Cerebellar nuclear complex (tissue), 1 donor: Measurements from ENCODE around the gene NXNL1.
"Not testable (repeated sequence)": the region's sequence is repeated elsewhere in the genome, so short reads cannot be mapped to it uniquely, and the experiment has no call there.

Experiments
- DNase-seq, 2 experiments: peaks; one replicate each; lab custom pipeline; 2025; lab: John Stamatoyannopoulos, UW

NXNL1 gene, protein sequence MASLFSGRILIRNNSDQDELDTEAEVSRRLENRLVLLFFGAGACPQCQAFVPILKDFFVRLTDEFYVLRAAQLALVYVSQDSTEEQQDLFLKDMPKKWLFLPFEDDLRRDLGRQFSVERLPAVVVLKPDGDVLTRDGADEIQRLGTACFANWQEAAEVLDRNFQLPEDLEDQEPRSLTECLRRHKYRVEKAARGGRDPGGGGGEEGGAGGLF

DNA sequence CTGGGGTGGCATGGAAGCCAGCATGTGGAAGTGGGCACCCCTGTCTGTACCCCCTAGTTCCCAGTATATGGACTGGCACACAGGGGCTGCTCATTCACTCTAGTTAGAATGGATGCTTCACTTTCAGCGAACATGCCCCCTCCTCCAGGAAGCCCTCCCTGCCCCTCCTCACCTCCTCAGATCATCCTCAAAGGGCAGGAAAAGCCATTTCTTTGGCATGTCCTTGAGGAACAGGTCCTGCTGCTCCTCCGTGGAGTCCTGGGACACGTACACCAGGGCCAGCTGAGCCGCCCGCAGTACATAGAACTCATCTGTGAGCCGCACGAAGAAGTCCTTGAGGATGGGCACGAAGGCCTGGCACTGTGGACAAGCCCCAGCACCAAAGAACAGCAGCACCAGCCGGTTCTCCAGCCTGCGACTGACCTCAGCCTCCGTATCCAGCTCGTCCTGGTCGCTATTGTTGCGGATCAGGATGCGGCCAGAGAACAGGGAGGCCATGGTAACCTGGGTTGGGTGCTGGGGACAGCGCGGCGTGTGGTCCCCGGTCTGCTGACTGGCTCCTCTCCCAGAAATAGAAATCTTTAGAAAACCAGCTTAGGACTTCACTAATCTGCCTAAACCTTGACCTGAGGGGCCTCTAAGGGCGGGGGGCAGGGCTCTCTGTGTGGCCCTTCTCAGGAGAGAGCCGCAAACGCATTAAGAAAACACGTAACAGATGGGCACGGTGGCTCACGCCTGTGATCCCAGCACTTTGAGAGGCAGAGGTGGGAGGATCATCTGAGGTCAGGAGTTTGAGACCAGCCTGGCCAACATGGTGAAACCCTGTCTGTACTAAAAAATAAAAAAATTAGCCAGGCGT lies at the start of gene NXNL1:
Gene NXNL1 (minus strand): TSS at position 555 of the 859 bp plus-strand sequence. CDS start 57 bp downstream, at position 498.
- no peak for DNase-seq

DNA sequence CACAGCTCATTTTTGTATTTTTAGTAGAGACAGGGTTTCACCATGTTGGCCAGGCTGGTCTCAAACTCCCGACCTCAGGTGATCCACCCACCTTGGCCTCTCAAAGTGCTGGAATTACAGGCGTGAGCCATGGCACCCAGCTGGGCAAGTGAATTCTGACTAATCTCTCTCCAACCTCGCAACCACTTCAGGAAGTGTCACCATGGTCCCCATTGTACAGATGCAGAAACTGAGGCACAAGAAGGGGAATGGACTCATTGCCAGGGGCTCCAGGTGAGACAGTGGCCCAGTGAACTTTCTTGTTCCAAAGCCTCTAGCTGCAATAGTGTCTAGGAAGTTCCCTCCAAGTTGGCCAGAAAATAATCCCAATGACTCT lies 47.8 kb upstream of the NXNL1 start:
- DNase-seq = not testable (repeated sequence)

DNA sequence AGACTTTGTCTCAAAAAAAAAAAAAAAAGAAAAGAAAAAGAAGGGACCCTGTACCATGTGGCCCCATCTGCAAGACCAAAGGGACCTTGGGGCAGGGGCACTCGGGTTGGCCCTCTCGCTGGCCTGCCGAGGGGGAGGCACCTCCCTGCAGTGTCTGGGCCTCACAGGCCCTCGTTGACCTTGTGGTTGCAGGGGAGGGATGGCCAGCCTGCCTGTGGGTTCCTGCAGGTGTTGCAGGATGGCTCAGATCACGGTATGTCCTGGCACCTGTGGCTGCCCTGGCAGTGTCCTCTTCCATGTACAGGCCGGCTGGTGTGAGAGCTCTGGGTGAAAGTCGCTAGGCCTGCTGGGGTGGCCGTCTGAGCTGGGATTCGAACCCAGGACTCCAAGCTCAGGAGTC lies 46.0 kb upstream of the NXNL1 start:
- DNase-seq = no peak

DNA sequence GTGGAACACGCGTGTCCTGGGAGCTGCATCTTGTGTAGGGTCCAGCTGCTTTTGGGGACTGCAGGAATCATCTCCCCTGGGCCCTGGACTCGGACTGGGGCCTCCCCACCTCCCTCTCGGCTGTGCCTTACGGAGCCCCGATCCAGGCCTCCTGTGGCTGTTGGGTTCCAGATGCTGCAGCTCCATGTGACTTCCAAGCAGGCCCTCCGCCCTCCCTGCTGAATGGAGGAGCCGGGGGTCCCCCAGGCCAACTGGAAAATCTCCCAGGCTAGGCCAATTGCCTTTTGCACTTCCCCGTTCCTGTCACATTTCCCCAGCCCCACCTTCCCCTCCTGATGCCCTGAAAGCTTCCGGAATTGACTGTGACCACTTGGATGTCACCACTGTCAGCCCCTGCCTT lies 44.5 kb upstream of the NXNL1 start:
- no peak for DNase-seq

DNA sequence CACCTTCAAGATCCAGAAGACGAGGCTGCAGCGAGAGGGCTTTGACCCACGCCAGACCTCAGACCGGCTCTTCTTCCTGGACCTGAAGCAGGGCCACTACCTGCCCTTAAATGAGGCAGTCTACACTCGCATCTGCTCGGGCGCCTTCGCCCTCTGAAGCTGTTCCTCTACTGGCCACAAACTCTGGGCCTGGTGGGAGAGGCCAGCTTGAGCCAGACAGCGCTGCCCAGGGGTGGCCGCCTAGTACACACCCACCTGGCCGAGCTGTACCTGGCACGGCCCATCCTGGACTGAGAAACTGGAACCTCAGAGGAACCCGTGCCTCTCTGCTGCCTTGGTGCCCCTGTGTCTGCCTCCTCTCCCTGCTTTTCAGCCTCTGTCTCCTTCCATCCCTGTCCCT lies 43.7 kb upstream of the NXNL1 start:
- DNase-seq = no peak

DNA sequence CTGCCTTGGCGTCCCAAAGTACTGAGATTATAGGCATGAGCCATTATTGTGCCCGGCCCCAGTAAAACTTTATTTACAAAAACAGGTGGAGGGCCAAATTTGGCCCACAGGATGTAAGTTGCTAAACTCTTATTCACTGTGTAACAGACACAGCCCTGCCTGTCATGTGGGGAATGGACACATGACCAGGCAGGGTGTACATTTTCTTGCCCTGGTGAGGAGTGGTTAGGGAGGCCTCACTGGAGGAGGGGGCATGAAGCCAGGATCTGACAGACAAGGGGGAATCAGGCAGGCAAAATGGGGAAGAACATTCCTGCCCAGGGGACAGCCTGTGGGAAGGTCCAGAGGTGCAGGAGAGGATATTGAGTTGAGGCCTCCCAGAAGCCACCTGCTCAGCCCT lies 43.3 kb upstream of the NXNL1 start:
- no peak for DNase-seq

DNA sequence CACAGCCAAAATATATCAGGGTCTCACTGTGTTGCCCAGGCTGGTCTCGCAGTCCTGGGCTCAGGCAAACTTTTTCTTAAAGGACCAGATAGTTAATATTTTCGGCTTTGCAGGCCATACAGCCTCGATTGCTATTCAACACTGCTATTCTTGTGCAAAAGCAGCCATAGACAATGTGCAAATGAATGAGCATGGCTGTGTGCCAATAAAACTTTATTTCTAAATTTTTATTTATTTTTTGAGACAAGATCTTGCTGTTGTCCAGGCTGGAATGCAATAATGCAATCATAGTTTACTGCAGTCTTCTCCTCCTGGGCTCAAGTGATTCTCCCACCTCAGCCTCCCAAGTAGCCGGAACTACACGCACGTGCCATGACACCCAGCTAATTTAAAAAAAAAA lies 42.5 kb upstream of the NXNL1 start:
- DNase-seq = no peak

DNA sequence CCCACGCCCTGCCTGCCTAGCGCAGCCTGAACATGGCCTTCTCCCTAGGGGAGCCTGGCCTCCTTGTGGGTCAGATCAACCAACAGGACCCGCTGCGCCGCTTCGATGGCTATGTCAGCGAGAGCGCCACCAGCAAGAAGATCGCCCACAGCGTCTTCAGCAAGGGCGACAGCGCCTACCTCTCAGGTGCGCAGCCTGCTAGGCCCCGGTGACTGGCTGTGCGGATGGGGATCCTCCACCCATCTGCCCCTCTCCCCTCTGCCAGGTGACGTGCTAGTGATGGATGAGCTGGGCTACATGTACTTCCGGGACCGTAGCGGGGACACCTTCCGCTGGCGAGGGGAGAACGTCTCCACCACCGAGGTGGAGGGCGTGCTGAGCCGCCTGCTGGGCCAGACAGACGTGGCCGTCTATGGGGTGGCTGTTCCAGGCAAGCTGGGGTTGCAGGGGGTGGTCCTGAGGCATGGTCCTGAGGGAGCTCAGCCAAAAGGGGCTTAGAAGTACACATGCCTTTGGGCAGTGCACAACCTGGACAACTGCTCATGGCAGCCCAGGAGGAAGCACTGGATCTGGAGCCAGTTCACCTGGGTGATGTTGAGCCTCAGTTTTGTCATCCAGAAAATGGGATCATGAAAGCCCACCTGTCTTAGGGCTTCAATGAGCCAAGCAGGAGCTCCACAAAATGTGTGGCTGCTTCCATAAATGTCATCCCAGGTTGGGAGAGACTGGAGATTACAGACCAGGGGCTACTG lies 39.9 kb upstream of the NXNL1 start:
- DNase-seq = no peak

DNA sequence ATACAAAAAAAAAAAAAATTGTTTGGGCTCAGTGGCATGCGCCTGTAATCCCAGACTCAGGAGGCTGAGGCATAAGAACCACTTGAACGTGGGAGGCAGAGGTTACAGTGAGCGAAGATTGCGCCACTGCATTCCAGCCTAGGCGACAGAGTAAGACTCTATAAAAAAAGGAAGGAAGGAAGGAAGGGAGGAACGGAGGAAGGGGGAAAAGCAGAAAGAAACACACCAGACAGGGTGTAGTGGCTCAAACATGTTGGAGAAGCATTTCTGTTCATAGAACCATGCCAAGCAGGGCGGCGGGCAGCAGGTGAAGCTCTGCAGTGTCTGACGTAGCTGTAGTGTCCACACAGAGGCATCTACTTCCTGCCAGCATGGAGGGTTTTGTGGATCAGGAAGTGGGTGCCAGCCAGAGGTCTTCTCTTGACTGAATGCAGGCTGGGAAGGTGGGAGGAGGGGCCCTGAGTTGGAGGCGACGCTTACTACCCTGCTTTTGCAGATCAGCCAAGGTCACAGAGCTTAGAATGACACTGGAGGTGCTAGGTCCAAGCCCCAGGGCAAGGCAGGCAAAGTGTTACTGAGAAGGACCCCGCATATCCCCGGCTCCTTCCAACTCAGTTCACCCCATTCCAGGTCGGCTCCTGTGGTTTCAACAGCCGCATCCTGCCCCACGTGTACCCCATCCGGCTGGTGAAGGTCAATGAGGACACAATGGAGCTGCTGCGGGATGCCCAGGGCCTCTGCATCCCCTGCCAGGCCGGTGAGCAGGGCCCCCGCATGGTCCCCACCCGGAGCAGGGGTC lies 39.1 kb upstream of the NXNL1 start:
- no peak for DNase-seq

DNA sequence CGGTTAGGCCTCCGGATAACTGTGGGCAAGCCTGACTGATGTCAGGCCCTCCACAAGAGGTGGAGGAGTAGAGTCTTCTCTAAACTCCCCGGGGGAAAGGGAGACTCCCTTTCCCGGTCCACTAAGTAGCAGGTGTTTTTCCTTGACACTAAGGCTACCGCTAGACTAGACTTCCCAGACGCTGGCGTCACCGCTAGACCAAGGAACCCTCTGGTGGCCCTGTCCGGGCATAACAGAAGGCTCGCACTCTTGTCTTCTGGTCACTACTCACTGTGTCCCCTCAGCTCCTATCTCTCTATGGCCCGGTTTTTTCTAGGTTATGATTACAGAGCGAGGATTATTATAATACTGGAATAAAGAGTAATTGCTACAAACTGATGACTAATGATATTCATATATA lies 38.3 kb upstream of the NXNL1 start:
- not testable (repeated sequence) for DNase-seq

DNA sequence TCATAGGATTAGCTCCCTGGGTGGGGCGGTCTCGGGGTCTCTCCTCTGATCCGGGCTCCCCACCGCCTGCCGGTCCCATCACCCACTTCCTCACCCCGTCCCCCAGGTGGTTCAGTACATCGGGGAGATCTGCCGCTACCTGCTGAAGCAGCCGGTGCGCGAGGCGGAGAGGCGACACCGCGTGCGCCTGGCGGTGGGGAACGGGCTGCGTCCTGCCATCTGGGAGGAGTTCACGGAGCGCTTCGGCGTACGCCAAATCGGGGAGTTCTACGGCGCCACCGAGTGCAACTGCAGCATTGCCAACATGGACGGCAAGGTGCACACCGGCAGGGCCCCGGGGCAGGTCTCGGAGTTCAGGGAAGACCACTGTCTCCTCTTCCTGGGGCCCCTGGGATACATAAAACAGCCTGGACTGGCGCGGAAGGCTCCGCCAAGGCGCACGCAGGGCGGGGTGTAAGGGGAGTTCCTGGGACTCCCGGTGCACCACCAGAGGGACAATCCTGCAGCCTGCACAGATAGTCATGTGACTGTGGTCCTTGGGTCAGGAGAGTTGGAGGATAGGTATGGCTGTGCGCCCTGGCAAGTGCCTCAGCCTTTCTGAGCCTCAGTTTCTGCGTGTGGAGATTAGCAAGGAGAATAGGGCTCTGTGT lies 36.5 kb upstream of the NXNL1 start:
- no peak for DNase-seq

DNA sequence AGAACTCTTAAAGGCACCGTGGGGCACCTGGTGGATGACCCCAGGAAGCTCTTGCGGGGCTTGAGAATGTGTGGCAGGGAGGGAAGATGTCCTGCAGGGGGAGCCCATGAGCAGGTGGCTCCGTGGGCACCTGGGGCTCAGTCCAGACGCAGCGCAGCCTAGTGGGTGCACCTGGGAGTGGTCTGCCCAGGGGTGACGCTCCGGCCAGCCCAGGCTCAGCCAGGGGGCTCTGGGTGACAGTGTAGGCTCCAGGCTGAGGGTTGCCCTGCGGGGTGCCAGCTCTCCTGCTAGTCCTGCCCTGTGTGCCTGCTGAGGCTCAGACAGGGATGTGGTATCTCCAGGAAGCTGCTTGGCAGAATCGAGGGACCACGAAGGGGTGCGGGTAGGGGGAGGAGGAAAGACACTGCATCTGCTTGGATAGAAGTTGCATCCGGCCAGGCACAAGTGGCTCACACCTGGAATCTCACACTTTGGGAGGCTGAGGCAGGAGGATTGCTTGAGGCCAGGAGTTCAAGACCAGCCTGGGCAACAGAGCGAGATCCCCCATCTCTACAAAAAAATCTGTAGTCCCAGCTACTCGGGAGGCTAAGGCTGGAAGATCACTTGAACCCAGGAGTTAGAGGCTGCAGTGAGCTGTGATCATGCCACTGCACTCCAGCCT lies 35.7 kb upstream of the NXNL1 start:
- DNase-seq = no peak

DNA sequence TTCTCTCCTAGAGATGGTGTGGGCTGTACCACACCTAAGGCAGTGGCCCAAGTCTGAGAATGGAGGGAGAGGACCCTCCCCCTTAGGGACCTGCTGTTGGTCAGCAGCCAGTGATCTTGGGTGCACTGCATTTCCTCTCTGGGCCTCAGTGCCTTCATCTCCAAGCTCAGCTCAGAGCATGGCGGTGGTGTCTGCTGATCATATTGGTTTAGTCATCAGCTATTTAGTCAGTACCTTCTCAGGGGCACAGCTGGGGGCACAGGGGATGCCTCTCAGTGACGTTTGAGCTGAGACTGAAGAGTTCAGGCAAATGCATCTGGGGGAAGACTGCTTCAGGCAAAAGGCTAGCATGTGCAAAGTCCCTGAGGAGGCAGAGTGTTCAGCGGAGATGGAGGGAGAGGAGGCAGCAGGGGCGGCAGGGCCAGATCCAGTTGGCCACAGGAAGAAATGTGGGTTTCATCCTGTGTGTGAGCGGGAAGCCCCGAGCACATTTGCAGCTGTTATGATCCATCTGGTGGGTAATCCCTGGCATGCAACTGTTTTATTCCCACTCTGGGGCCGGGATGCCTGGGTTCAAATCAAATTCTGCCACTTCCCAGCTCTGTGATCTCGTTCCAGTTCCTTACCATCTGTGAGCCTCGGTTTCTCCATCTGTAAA lies 35.0 kb upstream of the NXNL1 start:
- no peak for DNase-seq

DNA sequence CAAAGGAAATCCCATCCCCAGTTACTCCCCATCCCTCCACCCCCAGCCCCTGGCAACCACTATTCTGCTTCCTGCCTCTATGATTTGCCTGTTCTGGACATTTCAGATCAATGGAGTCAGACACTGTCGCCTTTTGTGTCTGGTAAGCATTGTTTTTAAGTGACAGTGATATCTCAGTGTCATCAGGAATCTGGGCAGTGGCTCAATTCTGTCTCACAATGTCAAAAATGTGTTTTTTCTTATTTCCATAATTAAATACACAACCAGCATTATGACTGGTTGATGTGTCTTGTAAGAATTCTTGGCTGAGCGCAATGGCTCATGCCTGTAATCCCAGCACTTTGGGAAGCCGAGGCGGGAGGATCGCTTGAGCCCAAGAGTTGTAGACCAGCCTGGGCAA lies 30.6 kb upstream of the NXNL1 start:
- no peak for DNase-seq

DNA sequence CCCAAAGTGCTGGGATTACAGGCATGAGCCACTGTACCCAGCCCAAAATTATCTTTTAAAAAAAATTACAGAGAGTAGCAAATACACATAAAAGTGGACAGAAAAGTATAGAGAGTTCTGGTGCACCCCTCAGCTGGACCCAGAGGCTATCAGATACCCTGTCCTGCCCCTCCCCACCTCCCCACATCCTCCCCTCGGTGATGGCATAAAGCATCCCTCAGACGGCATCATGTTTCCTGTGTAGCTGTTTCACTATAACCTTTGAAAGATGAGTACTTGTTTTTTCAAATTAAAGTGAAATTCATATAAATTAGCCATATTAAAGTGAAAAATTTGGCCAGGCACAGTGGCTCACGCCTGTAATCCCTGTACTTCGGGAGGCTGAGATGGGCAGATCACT lies 29.7 kb upstream of the NXNL1 start:
- no peak for DNase-seq

DNA sequence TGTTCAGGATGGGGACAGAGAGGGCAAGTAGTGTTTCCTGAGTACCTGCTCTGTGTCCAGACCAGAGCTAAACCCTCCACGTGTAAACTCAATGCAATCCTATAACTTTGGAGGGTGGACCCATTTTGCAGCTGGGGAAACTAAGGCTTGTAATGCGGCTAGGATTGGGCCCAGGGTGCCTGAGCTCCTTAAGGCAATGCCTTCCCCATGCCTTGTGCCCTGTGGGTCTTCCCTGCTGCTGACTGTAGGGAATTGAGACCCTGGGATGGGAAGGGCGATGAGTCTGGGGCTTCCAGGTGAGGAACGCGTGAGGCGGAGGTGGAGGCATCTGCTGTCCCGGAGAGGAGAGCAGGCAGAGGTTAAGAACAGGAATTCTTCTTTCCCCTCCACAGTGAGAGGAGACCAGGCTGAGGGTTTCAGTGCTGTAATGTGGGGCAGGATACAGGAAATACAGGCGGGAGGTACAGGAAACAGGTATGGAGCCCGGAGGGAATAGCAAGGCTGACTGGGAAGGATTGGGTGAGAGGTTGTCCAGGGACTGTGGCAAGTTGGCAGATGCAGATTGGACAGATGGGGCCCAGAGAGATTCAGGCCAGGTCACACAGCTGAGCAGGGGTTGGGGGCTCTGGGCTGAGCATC lies 28.8 kb upstream of the NXNL1 start:
- no peak for DNase-seq

DNA sequence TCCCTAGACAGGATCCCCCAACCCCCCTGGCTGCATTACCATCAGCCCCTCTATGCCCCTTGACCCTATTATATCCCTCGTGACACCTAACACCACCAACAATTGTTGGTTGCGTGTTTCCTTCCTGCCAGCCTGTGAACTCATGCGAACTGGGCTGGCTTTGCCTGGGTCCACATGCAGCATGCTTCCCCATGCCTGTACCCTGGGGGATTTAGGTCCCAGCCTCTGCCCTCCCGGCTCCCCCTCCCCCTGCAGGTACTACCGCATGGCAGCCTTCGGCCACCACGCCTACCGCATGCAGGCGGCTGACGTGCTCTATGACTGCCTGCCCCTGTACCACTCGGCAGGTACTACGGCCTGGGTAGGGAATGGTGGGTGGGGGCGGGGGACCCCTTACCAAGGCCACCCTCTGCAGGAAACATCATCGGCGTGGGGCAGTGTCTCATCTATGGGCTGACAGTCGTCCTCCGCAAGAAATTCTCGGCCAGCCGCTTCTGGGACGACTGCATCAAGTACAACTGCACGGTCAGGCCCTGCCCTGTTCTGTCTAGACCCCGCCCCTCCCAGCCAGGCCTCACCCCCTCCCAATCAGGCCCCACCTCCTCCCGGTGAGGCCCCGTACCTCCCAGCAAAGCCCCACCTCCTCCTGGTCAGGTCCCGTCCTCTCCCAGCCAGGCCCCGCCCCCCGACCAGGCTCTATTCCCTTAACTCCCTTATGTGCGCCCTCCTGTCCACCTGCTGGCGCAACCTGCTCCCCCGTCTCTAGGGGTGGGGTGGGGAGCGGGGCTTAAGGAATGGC lies 28.1 kb upstream of the NXNL1 start:
- no peak for DNase-seq

DNA sequence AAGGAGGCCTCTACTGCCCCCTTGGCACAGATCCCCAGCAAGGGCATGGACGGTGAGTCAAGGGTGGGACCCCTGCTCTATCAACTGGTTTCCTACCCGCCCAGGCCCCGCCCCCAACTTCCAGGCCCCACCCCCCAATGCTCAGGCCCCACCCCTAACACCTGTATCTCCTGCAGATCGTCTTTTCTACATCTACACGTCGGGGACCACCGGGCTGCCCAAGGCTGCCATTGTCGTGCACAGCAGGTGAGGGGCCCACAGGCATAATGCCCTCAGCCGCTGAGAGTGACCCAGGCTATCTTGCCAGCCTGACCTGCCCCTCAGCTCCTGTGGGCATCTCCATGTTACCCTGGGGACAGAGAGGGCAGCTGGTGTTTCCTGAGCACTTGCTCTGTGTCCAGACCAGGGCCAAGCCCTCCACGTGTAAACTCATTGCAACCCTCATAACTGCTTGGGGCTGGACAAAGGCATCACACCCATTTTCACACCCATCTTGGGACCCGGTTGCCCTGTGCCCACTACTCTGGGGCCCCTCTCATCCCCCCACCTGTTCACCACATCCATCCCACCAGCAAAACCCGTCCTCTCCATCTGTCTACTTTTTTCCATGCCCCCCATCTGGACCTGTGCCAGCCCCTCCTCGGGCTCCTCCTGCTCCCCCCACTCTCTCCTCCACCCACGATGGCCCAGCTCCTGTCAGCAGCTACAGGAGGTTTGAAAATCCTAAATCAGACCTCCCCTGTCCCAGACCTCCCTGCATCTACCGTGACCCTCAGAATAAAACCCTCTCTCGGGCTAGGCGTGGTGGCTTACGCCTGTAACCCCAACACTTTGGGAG lies 26.8 kb upstream of the NXNL1 start:
- no peak for DNase-seq
